HEK293T (cell line): ENCODE measurements around the gene ANKRD18A.
"Not testable (repeated sequence)": the region's sequence is repeated elsewhere in the genome, so short reads cannot be mapped to it uniquely, and the experiment has no call there.

Experiments used
- CTCF ChIA-PET: fragments of 350-600 bp; formaldehyde crosslinking; extraction: SDS; loops from one replicate; lab custom pipeline; 2021; ENCODE audit warnings: antibody characterized with exemption, inconsistent platforms; lab: Yijun Ruan, JAX
- POLR2A ChIA-PET: fragments of 350-600 bp; formaldehyde crosslinking; extraction: SDS; loops from one replicate; lab custom pipeline; 2020; ENCODE audit warnings: antibody characterized with exemption, inconsistent platforms; lab: Yijun Ruan, JAX
- DNase-seq: peaks from one replicate; pipeline ENCODE4 v3.0.0; 2012; ENCODE audit warnings: mixed read lengths; ENCODE audit errors: extremely low spot score
- BHLHE40 ChIP-seq: fragments of 450-650 bp; IDR thresholded peaks from 2 replicates; pipeline ENCODE4 v1.6.1; 2016; ENCODE audit warnings: mild to moderate bottlenecking, moderate library complexity, borderline replicate concordance
- CTBP1 ChIP-seq: fragments of 450-650 bp; IDR thresholded peaks from 2 replicates; pipeline ENCODE4 v1.6.1; 2016; ENCODE audit warnings: borderline replicate concordance
- ELF4 ChIP-seq: fragments of 450-650 bp; IDR thresholded peaks from 2 replicates; pipeline ENCODE4 v1.6.1; 2017; ENCODE audit warnings: antibody characterized with exemption
- FOXA1 ChIP-seq: fragments of 450-650 bp; IDR thresholded peaks from 2 replicates; pipeline ENCODE4 v1.6.1; 2016; ENCODE audit warnings: mild to moderate bottlenecking
- FOXK2 ChIP-seq: fragments of 450-650 bp; IDR thresholded peaks from 2 replicates; pipeline ENCODE4 v1.6.1; 2016; ENCODE audit warnings: mild to moderate bottlenecking
- FOXM1 ChIP-seq: fragments of 450-650 bp; IDR thresholded peaks from 2 replicates; pipeline ENCODE4 v1.6.1; 2017; ENCODE audit warnings: mild to moderate bottlenecking, borderline replicate concordance
- HDGF ChIP-seq: fragments of 450-650 bp; IDR thresholded peaks from 2 replicates; pipeline ENCODE4 v1.6.1; 2017; ENCODE audit warnings: antibody characterized with exemption, borderline replicate concordance
- L3MBTL2 ChIP-seq: fragments of 450-650 bp; conservative IDR thresholded peaks from 2 replicates; pipeline ENCODE4 v1.6.1; 2016; ENCODE audit warnings: mild to moderate bottlenecking
- LEF1 ChIP-seq: fragments of 450-650 bp; IDR thresholded peaks from 2 replicates; pipeline ENCODE4 v1.6.1; 2017; ENCODE audit warnings: mild to moderate bottlenecking, borderline replicate concordance
- NFRKB ChIP-seq: fragments of 450-650 bp; IDR thresholded peaks from 2 replicates; pipeline ENCODE4 v1.6.1; 2016; ENCODE audit warnings: mild to moderate bottlenecking, moderate library complexity
- PKNOX1 ChIP-seq: fragments of 450-650 bp; IDR thresholded peaks from 2 replicates; pipeline ENCODE4 v1.6.1; 2016
- SP1 ChIP-seq: fragments of 450-650 bp; IDR thresholded peaks from 2 replicates; pipeline ENCODE4 v1.6.1; 2017
- SUZ12 ChIP-seq: fragments of 450-650 bp; IDR thresholded peaks from 2 replicates; pipeline ENCODE4 v1.6.1; 2016; ENCODE audit warnings: mild to moderate bottlenecking
- TARDBP ChIP-seq: fragments of 450-650 bp; IDR thresholded peaks from 2 replicates; pipeline ENCODE4 v1.6.1; 2016
- ZNF384 ChIP-seq: fragments of 450-650 bp; IDR thresholded peaks from 2 replicates; pipeline ENCODE4 v1.6.1; 2016

The ANKRD18A gene

GRCh38 chr9:38619556-38620447, 594 bp downstream of the ANKRD18A start:
- TF ChIP-seq ELF4 (no peak), SUZ12 (no peak), FOXK2 (no peak), LEF1 (no peak), TARDBP (no peak), BHLHE40 (no peak), ZNF384 (no peak), SP1 (no peak), L3MBTL2 (no peak), FOXA1 (no peak), HDGF (no peak), PKNOX1 (no peak), FOXM1 (no peak), NFRKB (no peak), CTBP1 (no peak)
- DNase-seq: peak; percentile 21
- ChIA-PET CTCF (interaction anchor here (0.5 to 0.9 kb wide), 2 partner anchors 23 to 191 kb away, joined by 3 to 4 read pairs; no protein-coding TSS in a partner anchor), POLR2A (no interaction called here)

GRCh38 chr9:38598029-38598745, 22.2 kb downstream of the ANKRD18A start:
- DNase-seq, POLR2A ChIA-PET, CTCF ChIA-PET: not testable (repeated sequence)

GRCh38 chr9:38595117-38595516, 25.3 kb downstream of the ANKRD18A start:
- CTCF ChIA-PET, POLR2A ChIA-PET, DNase-seq: not testable (repeated sequence)

- POLR2A ChIA-PET, DNase-seq, CTCF ChIA-PET: not testable (repeated sequence)
These were observed 28.9 kb downstream of the ANKRD18A start for GRCh38 chr9:38591346-38592063.

- POLR2A ChIA-PET, CTCF ChIA-PET, DNase-seq: not testable (repeated sequence)
These were observed 36.6 kb downstream of the ANKRD18A start for GRCh38 chr9:38583765-38584164.

- POLR2A ChIA-PET, CTCF ChIA-PET: not testable (repeated sequence)
These were observed 40.3 kb downstream of the ANKRD18A start for GRCh38 chr9:38580112-38580511.

GRCh38 chr9:38576181-38576580, 44.2 kb downstream of the ANKRD18A start:
- POLR2A ChIA-PET, DNase-seq: not testable (repeated sequence)

More at GRCh38 chr9:38580112-38580511, 40.3 kb downstream of the ANKRD18A start:
- not testable (repeated sequence) for DNase-seq

GRCh38 chr9:38566048-38566447, 54.3 kb downstream of the ANKRD18A start:
- CTCF ChIA-PET, DNase-seq, POLR2A ChIA-PET: not testable (repeated sequence)

More at GRCh38 chr9:38576181-38576580, 44.2 kb downstream of the ANKRD18A start:
- CTCF ChIA-PET: not testable (repeated sequence)

- DNase-seq, POLR2A ChIA-PET, CTCF ChIA-PET: not testable (repeated sequence)
These were observed 55.2 kb downstream of the ANKRD18A start for GRCh38 chr9:38565178-38565577.

- POLR2A ChIA-PET, CTCF ChIA-PET, DNase-seq: not testable (repeated sequence)
These were observed 56.5 kb downstream of the ANKRD18A start for GRCh38 chr9:38563911-38564310.

- POLR2A ChIA-PET, DNase-seq, CTCF ChIA-PET: not testable (repeated sequence)
These were observed 59.3 kb downstream of the ANKRD18A start for GRCh38 chr9:38561134-38561533.

- POLR2A ChIA-PET, CTCF ChIA-PET, DNase-seq: not testable (repeated sequence)
These were observed 61.2 kb downstream of the ANKRD18A start for GRCh38 chr9:38559172-38559571.

- DNase-seq, CTCF ChIA-PET, POLR2A ChIA-PET: not testable (repeated sequence)
These were observed 62.6 kb downstream of the ANKRD18A start for GRCh38 chr9:38557746-38558145.

- POLR2A ChIA-PET, DNase-seq, CTCF ChIA-PET: not testable (repeated sequence)
These were observed 65.4 kb downstream of the ANKRD18A start for GRCh38 chr9:38554966-38555365.
